HepG2 (cell line): ENCODE measurements around the gene PDE3A. TPM values are rescaled to one million over a fixed set of nuclear protein-coding genes. Genes with fewer than 3 reads are reported as not detected.

Source experiments
- ATAC-seq: fragments of 200-7000 bp; cut with Tn5 transposase; 3 replicates; pipeline ENCODE4 v1.9.1; 2020; ENCODE audit warnings: mild to moderate bottlenecking, moderate library complexity
- BruUV-seq: library from RNA; stranded (reverse); fragments of 400-500 nt; replicated peaks from 2 replicates; lab custom pipeline; 2021; lab: Mats Ljungman, UMichigan
- CTCF ChIA-PET: fragments of 300-600 bp; formaldehyde crosslinking; extraction: SDS; loops from one replicate; lab custom pipeline; 2021; ENCODE audit warnings: low total read pairs, inconsistent platforms, low intra/inter-chr PET ratio; lab: Yijun Ruan, JAX
- POLR2A ChIA-PET: fragments of 350-600 bp; sonication (Branson Sonifier 250); formaldehyde crosslinking; loops from one replicate; lab custom pipeline; 2020; ENCODE audit warnings: antibody characterized with exemption, inconsistent platforms; lab: Yijun Ruan, JAX
- DNase-seq: peaks from one replicate; pipeline ENCODE4 v3.0.0-alpha.2; 2015; ENCODE audit warnings: low spot score
- FAIRE-seq: peaks from 3 replicates; lab custom pipeline; 2011; peaks lifted over from hg19 to GRCh38; lab: Jason Lieb, UNC
- H2AFZ ChIP-seq: one replicate; pipeline ENCODE4 v1.6.1; 2011; ENCODE audit warnings: low read length, inconsistent platforms
- H3K27ac ChIP-seq: fragments of 300-600 bp; 3 replicates; pipeline ENCODE4 v1.8.0; 2011; ENCODE audit warnings: mixed run types, mild to moderate bottlenecking, mixed read lengths, low read length, inconsistent platforms; ENCODE audit not compliant: insufficient read depth; ENCODE audit errors: extremely low read length
- H3K27me3 ChIP-seq, 2 experiments: fragments of 200-600 bp in 1 of 2; 2 replicates in 1 of 2; 3 replicates in 1 of 2; pipeline versions ENCODE4 v1.6.0 to v1.8.0; 2011; ENCODE audit warnings: low read length in 2 of 2, mild to moderate bottlenecking in 2 of 2, moderate library complexity in 2 of 2, inconsistent platforms in 1 of 2; ENCODE audit not compliant: insufficient read depth in 2 of 2, control insufficient read depth in 1 of 2
- H3K36me3 ChIP-seq, 2 experiments: fragments of 200-600 bp in 1 of 2; replicated peaks in 1 of 2; 2 replicates in 1 of 2; 3 replicates in 1 of 2; pipeline versions ENCODE4 v1.5.1 to v1.8.0; 2011; ENCODE audit warnings: low read length in 2 of 2, inconsistent platforms in 1 of 2; ENCODE audit not compliant: insufficient read depth in 2 of 2, control insufficient read depth in 1 of 2
- H3K4me1 ChIP-seq: 2 replicates; pipeline ENCODE4 v1.5.1; 2012; ENCODE audit warnings: low read length, inconsistent platforms; ENCODE audit not compliant: insufficient read depth
- H3K4me2 ChIP-seq: 2 replicates; pipeline ENCODE4 v1.6.0; 2011; ENCODE audit warnings: low read depth, low read length, inconsistent platforms
- H3K4me3 ChIP-seq, 3 experiments: fragments of 200-600 bp in 1 of 3; sonication (generic), shearing (Covaris generic) in 1 of 3; replicated peaks in 1 of 3; 2 replicates each; pipeline ENCODE4 v1.5.1; 2011 to 2016; ENCODE audit warnings: low read length in 3 of 3, inconsistent platforms in 2 of 3, low read depth in 2 of 3, mild to moderate bottlenecking in 2 of 3, control low read depth in 1 of 3, mixed read lengths in 1 of 3; ENCODE audit not compliant: insufficient read depth in 1 of 3
- H3K79me2 ChIP-seq: one replicate; pipeline ENCODE4 v1.6.1; 2011; ENCODE audit warnings: low read length, inconsistent platforms; ENCODE audit not compliant: insufficient read depth
- H3K9ac ChIP-seq: 2 replicates; pipeline ENCODE4 v1.6.0; 2011; ENCODE audit warnings: mild to moderate bottlenecking, low read depth, low read length, inconsistent platforms; ENCODE audit not compliant: insufficient read depth
- H3K9me3 ChIP-seq: 2 replicates; pipeline ENCODE4 v1.5.1; 2012; ENCODE audit warnings: mild to moderate bottlenecking, low read length
- H4K20me1 ChIP-seq: 2 replicates; pipeline ENCODE4 v1.6.0; 2011; ENCODE audit warnings: inconsistent platforms, mild to moderate bottlenecking, low read length, moderate library complexity; ENCODE audit not compliant: insufficient read depth
- HNF1B ChIP-seq: sonication (generic); formaldehyde crosslinking; IDR thresholded peaks from 2 replicates; pipeline ENCODE4 v1.5.1; 2020; ENCODE audit warnings: mild to moderate bottlenecking, moderate library complexity, missing genetic modification reagents
- HNRNPL ChIP-seq: fragments of 200-400 bp; formaldehyde crosslinking; IDR thresholded peaks from 2 replicates; pipeline ENCODE4 v1.6.1; 2017; ENCODE audit warnings: mild to moderate bottlenecking, low read depth, low read length
- NKX3-1 ChIP-seq: sonication (generic); formaldehyde crosslinking; IDR thresholded peaks from 2 replicates; pipeline ENCODE4 v1.5.0; 2020; ENCODE audit warnings: missing genetic modification reagents
- NRL ChIP-seq: sonication (generic); formaldehyde crosslinking; IDR thresholded peaks from 2 replicates; pipeline ENCODE4 v1.5.0; 2020; ENCODE audit warnings: missing genetic modification reagents, mild to moderate bottlenecking, moderate library complexity, borderline replicate concordance
- PCBP2 ChIP-seq: fragments of 200-400 bp; formaldehyde crosslinking; optimal IDR thresholded peaks from 2 replicates; pipeline ENCODE3; 2018; ENCODE audit warnings: low read length, low read depth; ENCODE audit not compliant: poor library complexity, severe bottlenecking
- POLR2G ChIP-seq: fragments of 200-400 bp; formaldehyde crosslinking; IDR thresholded peaks from 2 replicates; pipeline ENCODE4 v1.6.1; 2018; ENCODE audit warnings: mild to moderate bottlenecking, low read depth, low read length, moderate library complexity
- PRDM10 ChIP-seq: sonication (generic); formaldehyde crosslinking; IDR thresholded peaks from 2 replicates; pipeline ENCODE4 v1.4.0; 2020; ENCODE audit warnings: low read depth, missing genetic modification reagents
- RFXAP ChIP-seq: sonication (generic); formaldehyde crosslinking; IDR thresholded peaks from 2 replicates; pipeline ENCODE4 v1.4.0; 2020; ENCODE audit warnings: missing genetic modification reagents, borderline replicate concordance
- SP4 ChIP-seq: sonication (generic); formaldehyde crosslinking; IDR thresholded peaks from 2 replicates; pipeline ENCODE4 v1.8.1; 2023; ENCODE audit warnings: mild to moderate bottlenecking, missing genetic modification reagents
- ZBTB10 ChIP-seq: sonication (generic); formaldehyde crosslinking; IDR thresholded peaks from 2 replicates; pipeline ENCODE4 v1.4.0; 2020; ENCODE audit warnings: missing genetic modification reagents, borderline replicate concordance
- ZFAT ChIP-seq: sonication (generic); formaldehyde crosslinking; conservative IDR thresholded peaks from 2 replicates; pipeline ENCODE4 v1.8.1; 2023; ENCODE audit warnings: missing genetic modification reagents, inconsistent platforms
- ZNF121 ChIP-seq: sonication (generic); formaldehyde crosslinking; IDR thresholded peaks from 2 replicates; pipeline ENCODE4 v1.5.0; 2020; ENCODE audit warnings: mild to moderate bottlenecking, missing genetic modification reagents
- ZNF276 ChIP-seq: sonication (generic); formaldehyde crosslinking; IDR thresholded peaks from 2 replicates; pipeline ENCODE4 v1.4.0; 2020; ENCODE audit warnings: mild to moderate bottlenecking, low read depth, missing genetic modification reagents
- ZNF816 ChIP-seq: sonication (generic); formaldehyde crosslinking; IDR thresholded peaks from 2 replicates; pipeline ENCODE4 v1.8.0; 2022; ENCODE audit warnings: missing genetic modification reagents, mild to moderate bottlenecking, borderline replicate concordance
- ZSCAN20 ChIP-seq: sonication (generic); formaldehyde crosslinking; IDR thresholded peaks from 2 replicates; pipeline ENCODE4 v1.4.0; 2020; ENCODE audit warnings: missing genetic modification reagents, mild to moderate bottlenecking, borderline replicate concordance
- WGBS: methylation state at CpG from one replicate; pipeline ENCODE4 v1.1.6; 2017; ENCODE audit warnings: low lambda C conversion rate; 5-methylcytosine and 5-hydroxymethylcytosine counted together
- in situ Hi-C: cut with HindIII; loops from 2 replicates; pipeline ENCODE4 v1.10.0; 2017; ENCODE audit warnings: low pct_unique_long_range_greater_than_20kb; ENCODE audit not compliant: extremely low pct_ligation_motif_present
- intact Hi-C: fragments of 100-400 bp; cut with micrococcal nuclease; formaldehyde crosslinking; loops from one replicate; pipeline ENCODE4 v1.10.0; 2022; ENCODE audit not compliant: unreplicated experiment
- polyA plus RNA-seq, 8 experiments: library from polyadenylated mRNA; depleted of rRNA in 3 of 8; stranded (reverse) in 7 of 8; unstranded in 1 of 8; fragments of >200 nt; fragmentation: Illumina TruSeq in 4 of 8; extraction: Trizol in 4 of 8; gene quantifications; 2 replicates each; pipeline versions ENCODE4 v1.2.1 to v1.2.3, GENCODE V29; 2011 to 2016; ENCODE audit warnings: low read depth in 4 of 8, missing spikeins in 1 of 8, mixed read lengths in 1 of 8; ENCODE audit not compliant: insufficient read depth in 1 of 8
- total RNA-seq, 5 experiments: library from RNA; depleted of rRNA; stranded (reverse); fragments of >200 nt; fragmentation: Illumina TruSeq; extraction: Trizol; gene quantifications; 2 replicates each; pipeline ENCODE4 v1.2.3, GENCODE V29; 2016; ENCODE audit warnings: low read depth in 1 of 5

Gene PDE3A
- total and polyA plus RNA-seq, 2 of the 13 experiments (the other 11 are each of a cell fraction or from before 2014, with no cell fraction given): 0.77 to 1.5 TPM

DNA sequence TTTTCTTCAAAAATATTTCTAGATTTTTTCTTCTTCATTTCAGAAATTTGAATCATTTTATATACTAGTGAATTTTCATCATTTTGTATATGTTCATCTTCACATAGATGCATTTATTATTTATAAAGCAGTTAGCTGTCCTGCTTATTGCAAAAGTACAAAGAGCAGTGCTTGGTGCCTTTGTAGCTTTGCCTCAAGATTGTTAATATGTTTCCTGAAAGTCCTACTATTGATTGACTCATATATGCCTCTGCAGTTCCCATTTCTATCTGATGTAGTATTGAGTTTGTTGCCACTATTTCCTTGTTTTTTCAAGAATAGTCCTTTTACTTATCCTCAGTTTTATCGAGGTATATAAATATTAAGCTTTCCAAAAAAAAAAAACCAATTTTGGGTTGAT is 89.7 kb downstream of the PDE3A start:
- Histone ChIP-seq H3K36me3 (no peaks in the 10 kb centered on the region), H3K27me3 (no peaks in the 10 kb centered on the region), H3K4me2 (no peak overlapping the region), H3K9ac (no peak overlapping the region), H3K4me3 (no peak overlapping the region), H4K20me1 (no peaks in the 10 kb centered on the region), H3K4me1 (no peaks in the 10 kb centered on the region), H3K79me2 (no peaks in the 10 kb centered on the region), H3K27ac (no peak overlapping the region), H2AFZ (no peak overlapping the region), H3K9me3 (no peaks in the 10 kb centered on the region)
- intact Hi-C loops (no loop called here), in situ Hi-C loops (loop anchor here (25.0 kb wide), 1 partner anchor 354 kb away; the partner anchor contains the start of gene SLCO1B3)
- POLR2A ChIA-PET: no interaction called here
- FAIRE-seq: no peak
- no TSS peak for BruUV-seq
- CTCF ChIA-PET: no interaction called here
- ATAC-seq: no peak
- no peak for DNase-seq
- 2% methylated on average over 1 of the region's 1 CpG for WGBS
- TF ChIP-seq NKX3-1 (CRISPR knock-in tag) (no peak), ZSCAN20 (CRISPR knock-in tag) (no peak), ZNF816 (CRISPR knock-in tag) (no peak), RFXAP (CRISPR knock-in tag) (no peak), HNRNPL (no peak), POLR2G (no peak), NRL (CRISPR knock-in tag) (no peak), PCBP2 (no peak), SP4 (CRISPR knock-in tag) (no peak), ZFAT (CRISPR knock-in tag) (no peak), ZNF121 (CRISPR knock-in tag) (no peak), HNF1B (CRISPR knock-in tag) (no peak), ZBTB10 (CRISPR knock-in tag) (no peak), ZNF276 (CRISPR knock-in tag) (no peak), PRDM10 (CRISPR knock-in tag) (no peak)
